NCI-H82 treated with DMSO at 0.1 percent for 48 hours (cell line): Measurements from ENCODE around the gene FCHO1.
A peak's percentile ranks its signal among the peaks of the same experiment; 100 is the strongest.

Experiments
- DNase-seq: peaks from one replicate; lab custom pipeline; 2025; ENCODE audit not compliant: unreplicated experiment; lab: John Stamatoyannopoulos, UW

Gene FCHO1

GRCh38 chr19:17824339-17824738 lies 73.1 kb downstream of the FCHO1 start:
- DNase-seq = no peak

- no peak for DNase-seq
Measured at GRCh38 chr19:17826508-17827056, 75.3 kb downstream of the FCHO1 start.

GRCh38 chr19:17829855-17830566 lies 78.7 kb downstream of the FCHO1 start:
- peak; percentile 80 for DNase-seq

- peak; percentile 95 for DNase-seq
Measured at GRCh38 chr19:17830567-17831418, 79.5 kb downstream of the FCHO1 start.

GRCh38 chr19:17831419-17831888 lies 80.2 kb downstream of the FCHO1 start:
- no peak for DNase-seq

- no peak for DNase-seq
Measured at GRCh38 chr19:17832443-17833208, 81.3 kb downstream of the FCHO1 start.

GRCh38 chr19:17834350-17835181 lies 83.3 kb downstream of the FCHO1 start:
- no peak for DNase-seq

- no peak for DNase-seq
Measured at GRCh38 chr19:17835182-17836006, 84.1 kb downstream of the FCHO1 start.

- DNase-seq = no peak
Measured at GRCh38 chr19:17836530-17836929, 85.3 kb downstream of the FCHO1 start.

- no peak for DNase-seq
Measured at GRCh38 chr19:17837972-17838371, 86.7 kb downstream of the FCHO1 start.
